HG03103 (cell line): ENCODE data around the gene DAPK3.
"Not testable (repeated sequence)": the region's sequence is repeated elsewhere in the genome, so short reads cannot be mapped to it uniquely, and the experiment has no call there.

Source experiments
- ATAC-seq: cut with Tn5 transposase; IDR thresholded peaks from one replicate; pipeline ENCODE4 v1.9.1; 2021; ENCODE audit warnings: low read depth; ENCODE audit not compliant: unreplicated experiment

Gene DAPK3

GRCh38 chr19:3970808-3971598 lies at the start of gene DAPK3:
Gene DAPK3 (minus strand): TSS chr19:3971099. CDS start chr19:3969735, 1,364 bp downstream.
- ATAC-seq = peak; percentile 82

- no peak for ATAC-seq
These were observed 48.7 kb upstream of the DAPK3 start for GRCh38 chr19:4019578-4019977.

GRCh38 chr19:4018775-4019504 lies 48.0 kb upstream of the DAPK3 start:
- ATAC-seq = no peak

GRCh38 chr19:4018140-4018613 lies 47.3 kb upstream of the DAPK3 start:
- ATAC-seq = no peak

- no peak for ATAC-seq
These were observed 46.2 kb upstream of the DAPK3 start for GRCh38 chr19:4016903-4017638.

- no peak for ATAC-seq
These were observed 45.6 kb upstream of the DAPK3 start for GRCh38 chr19:4016486-4016885.

- ATAC-seq = no peak
These were observed 45.0 kb upstream of the DAPK3 start for GRCh38 chr19:4015705-4016402.

- no peak for ATAC-seq
These were observed 43.9 kb upstream of the DAPK3 start for GRCh38 chr19:4014541-4015491.

GRCh38 chr19:4013886-4014540 lies 43.1 kb upstream of the DAPK3 start:
- no peak for ATAC-seq

- ATAC-seq = no peak
These were observed 42.2 kb upstream of the DAPK3 start for GRCh38 chr19:4012975-4013634.

- no peak for ATAC-seq
These were observed 41.4 kb upstream of the DAPK3 start for GRCh38 chr19:4012092-4012974.

- ATAC-seq = not testable (repeated sequence)
These were observed 40.5 kb upstream of the DAPK3 start for GRCh38 chr19:4011430-4011829.

GRCh38 chr19:4010808-4011110 lies 39.9 kb upstream of the DAPK3 start:
- ATAC-seq = no peak

GRCh38 chr19:4009990-4010807 lies 39.3 kb upstream of the DAPK3 start:
- no peak for ATAC-seq

GRCh38 chr19:4007836-4008539 lies 37.1 kb upstream of the DAPK3 start:
- ATAC-seq = no peak
